ENCODE results near the gene GPR27. TPM values are rescaled to one million over a fixed set of nuclear protein-coding genes. Genes with fewer than 3 reads are reported as not detected.

GPR27 gene
- total and polyA plus RNA-seq, 4 donors: 0.59 to 7.7 (median 3.2) TPM

DNA sequence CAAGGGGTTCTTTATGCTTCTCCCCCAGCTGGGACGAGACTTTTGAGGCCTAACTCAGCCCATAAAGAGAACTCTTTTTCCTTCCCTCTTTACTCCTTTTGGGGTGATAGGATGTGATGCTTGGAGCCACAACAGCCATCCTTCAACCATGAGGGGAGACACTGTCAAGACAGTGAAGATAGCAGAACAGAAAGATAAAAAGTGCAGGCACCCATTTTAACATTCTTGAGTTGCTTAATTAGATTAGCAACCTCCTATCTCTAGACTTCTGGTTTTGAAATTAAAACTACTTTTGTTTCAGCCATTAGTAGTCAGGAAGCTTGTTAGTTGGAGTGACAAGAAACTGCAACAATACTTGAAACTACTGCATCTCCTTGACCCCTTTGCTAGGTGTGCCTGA, 6.5 kb downstream of the GPR27 start:
- Histone ChIP-seq H3K9me3 (ENCODE audit: control insufficient read depth in 4 of 4, insufficient read depth in 3 of 4, low read length in 3 of 4) (peaks cover 0 to 2% (median 0%) of the 10 kb centered on the region in 4 donors), H3K27ac (ENCODE audit: low read depth in 1 of 2, low read length in 1 of 2) (no peak overlapping the region), H3K9ac (ENCODE audit: insufficient read depth in 1 of 2, low read length in 2 of 2) (no peak overlapping the region), H3K27me3 (ENCODE audit: control insufficient read depth in 3 of 3, insufficient read depth in 3 of 3, low read length in 2 of 3) (peaks cover 0 to 56% (median 38%) of the 10 kb centered on the region in 3 donors), H3K36me3 (ENCODE audit: control insufficient read depth in 4 of 4, insufficient read depth in 4 of 4, low read length in 4 of 4) (no peaks in the 10 kb centered on the region), H3K4me1 (ENCODE audit: control insufficient read depth in 5 of 5, insufficient read depth in 5 of 5, low read length in 5 of 5) (peaks cover 0 to 6% (median 0%) of the 10 kb centered on the region in 5 donors), H3K4me3 (no peak overlapping the region)
- TF ChIP-seq, protein P1, sequence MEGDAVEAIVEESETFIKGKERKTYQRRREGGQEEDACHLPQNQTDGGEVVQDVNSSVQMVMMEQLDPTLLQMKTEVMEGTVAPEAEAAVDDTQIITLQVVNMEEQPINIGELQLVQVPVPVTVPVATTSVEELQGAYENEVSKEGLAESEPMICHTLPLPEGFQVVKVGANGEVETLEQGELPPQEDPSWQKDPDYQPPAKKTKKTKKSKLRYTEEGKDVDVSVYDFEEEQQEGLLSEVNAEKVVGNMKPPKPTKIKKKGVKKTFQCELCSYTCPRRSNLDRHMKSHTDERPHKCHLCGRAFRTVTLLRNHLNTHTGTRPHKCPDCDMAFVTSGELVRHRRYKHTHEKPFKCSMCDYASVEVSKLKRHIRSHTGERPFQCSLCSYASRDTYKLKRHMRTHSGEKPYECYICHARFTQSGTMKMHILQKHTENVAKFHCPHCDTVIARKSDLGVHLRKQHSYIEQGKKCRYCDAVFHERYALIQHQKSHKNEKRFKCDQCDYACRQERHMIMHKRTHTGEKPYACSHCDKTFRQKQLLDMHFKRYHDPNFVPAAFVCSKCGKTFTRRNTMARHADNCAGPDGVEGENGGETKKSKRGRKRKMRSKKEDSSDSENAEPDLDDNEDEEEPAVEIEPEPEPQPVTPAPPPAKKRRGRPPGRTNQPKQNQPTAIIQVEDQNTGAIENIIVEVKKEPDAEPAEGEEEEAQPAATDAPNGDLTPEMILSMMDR (IDR thresholded peaks at IDR 0.05; ENCODE audit: control extremely low read depth, extremely low read depth): no peak
- no peak for DNase-seq
- no peak for ATAC-seq (ENCODE audit: insufficient read depth, low FRiP score)
- WGBS, 2 donors: 65 to 82% methylated on average over 1 of the region's 1 CpG

GRCh38 chr3:71763426-71763825, 9.8 kb downstream of the GPR27 start:
- H3K9me3 ChIP-seq (ENCODE audit: control insufficient read depth in 4 of 4, insufficient read depth in 3 of 4, low read length in 3 of 4): peaks cover 0 to 2% (median 0%) of the 10 kb centered on the region in 4 donors
- H3K27me3 ChIP-seq (ENCODE audit: control insufficient read depth in 3 of 3, insufficient read depth in 3 of 3, low read length in 2 of 3): peaks cover 0 to 32% (median 9%) of the 10 kb centered on the region in 3 donors
- ATAC-seq (ENCODE audit: insufficient read depth, low FRiP score) (no peak), DNase-seq (no peak)
- H3K9ac ChIP-seq (ENCODE audit: insufficient read depth in 1 of 2, low read length in 2 of 2): no peak overlapping the region
- 50 to 54% methylated on average over 5 of the region's 5 CpGs for WGBS, 2 donors
- TF ChIP-seq, protein P1 (IDR thresholded peaks at IDR 0.05; ENCODE audit: control extremely low read depth, extremely low read depth): no peak
- H3K4me3 ChIP-seq: no peak overlapping the region
- H3K36me3 ChIP-seq (ENCODE audit: control insufficient read depth in 4 of 4, insufficient read depth in 4 of 4, low read length in 4 of 4): no peaks in the 10 kb centered on the region
- peaks cover 0 to 6% (median 0%) of the 10 kb centered on the region in 5 donors for H3K4me1 ChIP-seq (ENCODE audit: control insufficient read depth in 5 of 5, insufficient read depth in 5 of 5, low read length in 5 of 5)
- H3K27ac ChIP-seq (ENCODE audit: low read depth in 1 of 2, low read length in 1 of 2): no peak overlapping the region

GRCh38 chr3:71771126-71771525, 17.5 kb downstream of the GPR27 start:
- Histone ChIP-seq H3K27me3 (ENCODE audit: control insufficient read depth in 3 of 3, insufficient read depth in 3 of 3, low read length in 2 of 3) (peaks cover 0 to 44% (median 25%) of the 10 kb centered on the region in 3 donors), H3K27ac (ENCODE audit: low read depth in 1 of 2, low read length in 1 of 2) (no peak overlapping the region), H3K4me3 (no peak overlapping the region), H3K36me3 (ENCODE audit: control insufficient read depth in 4 of 4, insufficient read depth in 4 of 4, low read length in 4 of 4) (no peaks in the 10 kb centered on the region), H3K9me3 (ENCODE audit: control insufficient read depth in 4 of 4, insufficient read depth in 3 of 4, low read length in 3 of 4) (no peaks in the 10 kb centered on the region), H3K4me1 (ENCODE audit: control insufficient read depth in 5 of 5, insufficient read depth in 5 of 5, low read length in 5 of 5) (no peaks in the 10 kb centered on the region), H3K9ac (ENCODE audit: insufficient read depth in 1 of 2, low read length in 2 of 2) (no peak overlapping the region)
- ATAC-seq (ENCODE audit: insufficient read depth, low FRiP score) (no peak), DNase-seq (no peak)
- TF ChIP-seq, protein P1 (IDR thresholded peaks at IDR 0.05; ENCODE audit: control extremely low read depth, extremely low read depth): no peak
- 76 to 84% methylated on average over 5 of the region's 5 CpGs for WGBS, 2 donors

GRCh38 chr3:71771884-71772283, 18.2 kb downstream of the GPR27 start:
- H3K9me3 ChIP-seq (ENCODE audit: control insufficient read depth in 4 of 4, insufficient read depth in 3 of 4, low read length in 3 of 4): no peaks in the 10 kb centered on the region
- no peak overlapping the region for H3K4me3 ChIP-seq
- 65 to 66% methylated on average over 1 of the region's 1 CpG for WGBS, 2 donors
- DNase-seq: no peak
- TF ChIP-seq, protein P1 (IDR thresholded peaks at IDR 0.05; ENCODE audit: control extremely low read depth, extremely low read depth): no peak
- H3K27me3 ChIP-seq (ENCODE audit: control insufficient read depth in 3 of 3, insufficient read depth in 3 of 3, low read length in 2 of 3): peaks cover 0 to 39% (median 29%) of the 10 kb centered on the region in 3 donors
- no peak overlapping the region for H3K9ac ChIP-seq (ENCODE audit: insufficient read depth in 1 of 2, low read length in 2 of 2)
- ATAC-seq (ENCODE audit: insufficient read depth, low FRiP score): no peak
- no peaks in the 10 kb centered on the region for H3K4me1 ChIP-seq (ENCODE audit: control insufficient read depth in 5 of 5, insufficient read depth in 5 of 5, low read length in 5 of 5)
- H3K36me3 ChIP-seq (ENCODE audit: control insufficient read depth in 4 of 4, insufficient read depth in 4 of 4, low read length in 4 of 4): no peaks in the 10 kb centered on the region
- H3K27ac ChIP-seq (ENCODE audit: low read depth in 1 of 2, low read length in 1 of 2): no peak overlapping the region
